ENCODE results near the gene GRIA1. TPM values are rescaled to one million over a fixed set of nuclear protein-coding genes. Genes with fewer than 3 reads are reported as not detected.
A peak's percentile ranks its signal among the peaks of the same experiment; 100 is the strongest.

The GRIA1 gene
- total RNA-seq, 1 donor from 2014 or later, result 0.55 TPM

DNA sequence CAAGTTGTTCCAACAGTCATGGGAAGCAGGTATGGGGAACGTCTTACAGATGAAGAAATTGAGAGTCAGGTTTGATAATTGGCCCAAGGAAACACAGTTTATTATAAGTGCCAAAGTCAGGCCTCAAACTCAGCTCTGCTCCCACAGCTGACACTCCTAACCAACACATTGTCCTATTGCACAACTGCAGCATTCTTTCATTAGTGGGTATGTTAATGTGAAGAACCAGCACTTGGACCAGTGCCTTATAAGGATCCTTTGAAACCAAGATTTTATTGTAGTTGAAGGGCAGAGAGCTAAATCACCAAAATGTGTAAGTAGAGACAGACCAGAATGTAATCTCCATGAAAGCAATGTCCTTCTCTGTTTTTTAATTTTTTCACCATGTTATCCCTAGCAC is 56.1 kb downstream of the GRIA1 start:
- no peak overlapping the region for H3K4me3 Mint-ChIP-seq (ENCODE audit: unreplicated experiment)
- no peak for DNase-seq (ENCODE audit: low spot score)

DNA sequence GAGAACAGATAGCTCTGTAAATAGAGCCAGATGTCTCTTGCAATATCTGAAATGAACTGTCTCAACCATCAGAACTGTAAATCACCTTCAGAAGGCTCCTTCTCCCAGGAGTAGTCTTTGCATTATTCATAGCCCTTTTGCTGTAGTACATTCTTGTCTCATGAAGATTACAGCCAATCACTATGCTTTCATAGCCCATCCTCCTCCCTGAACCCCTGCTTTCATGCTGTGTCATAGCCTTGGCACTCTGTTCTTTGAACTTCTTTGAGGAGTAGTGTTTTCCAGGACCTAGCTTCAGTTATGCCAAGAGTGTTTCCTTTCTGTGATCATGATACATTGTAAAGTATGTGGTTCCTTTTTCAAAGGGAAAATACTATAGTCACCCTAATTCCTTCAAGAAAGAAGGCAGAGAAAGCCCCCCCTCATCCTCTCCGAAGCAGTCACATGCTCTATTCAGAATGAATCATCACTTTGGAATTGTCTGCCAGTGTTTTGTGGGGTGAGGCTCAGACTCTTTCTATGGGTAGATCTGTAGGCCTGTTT is 61.1 kb downstream of the GRIA1 start:
- peaks cover 31% of the 10 kb centered on the region for H3K4me1 Mint-ChIP-seq (ENCODE audit: low read depth)

More for the DNA sequence above, 56.1 kb downstream of the GRIA1 start:
- H3K9me3 Mint-ChIP-seq (ENCODE audit: low read depth), result no peaks in the 10 kb centered on the region
- peaks cover 3% of the 10 kb centered on the region for H3K36me3 Mint-ChIP-seq (ENCODE audit: low read depth)
- H3K4me1 Mint-ChIP-seq (ENCODE audit: low read depth), result peaks cover 11% of the 10 kb centered on the region
- H3K27me3 Mint-ChIP-seq (ENCODE audit: low read depth), result no peaks in the 10 kb centered on the region
- TF ChIP-seq, protein P1, sequence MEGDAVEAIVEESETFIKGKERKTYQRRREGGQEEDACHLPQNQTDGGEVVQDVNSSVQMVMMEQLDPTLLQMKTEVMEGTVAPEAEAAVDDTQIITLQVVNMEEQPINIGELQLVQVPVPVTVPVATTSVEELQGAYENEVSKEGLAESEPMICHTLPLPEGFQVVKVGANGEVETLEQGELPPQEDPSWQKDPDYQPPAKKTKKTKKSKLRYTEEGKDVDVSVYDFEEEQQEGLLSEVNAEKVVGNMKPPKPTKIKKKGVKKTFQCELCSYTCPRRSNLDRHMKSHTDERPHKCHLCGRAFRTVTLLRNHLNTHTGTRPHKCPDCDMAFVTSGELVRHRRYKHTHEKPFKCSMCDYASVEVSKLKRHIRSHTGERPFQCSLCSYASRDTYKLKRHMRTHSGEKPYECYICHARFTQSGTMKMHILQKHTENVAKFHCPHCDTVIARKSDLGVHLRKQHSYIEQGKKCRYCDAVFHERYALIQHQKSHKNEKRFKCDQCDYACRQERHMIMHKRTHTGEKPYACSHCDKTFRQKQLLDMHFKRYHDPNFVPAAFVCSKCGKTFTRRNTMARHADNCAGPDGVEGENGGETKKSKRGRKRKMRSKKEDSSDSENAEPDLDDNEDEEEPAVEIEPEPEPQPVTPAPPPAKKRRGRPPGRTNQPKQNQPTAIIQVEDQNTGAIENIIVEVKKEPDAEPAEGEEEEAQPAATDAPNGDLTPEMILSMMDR (IDR thresholded peaks at IDR 0.05), result no peak
- H3K27ac Mint-ChIP-seq (ENCODE audit: unreplicated experiment), result no peak overlapping the region

DNA sequence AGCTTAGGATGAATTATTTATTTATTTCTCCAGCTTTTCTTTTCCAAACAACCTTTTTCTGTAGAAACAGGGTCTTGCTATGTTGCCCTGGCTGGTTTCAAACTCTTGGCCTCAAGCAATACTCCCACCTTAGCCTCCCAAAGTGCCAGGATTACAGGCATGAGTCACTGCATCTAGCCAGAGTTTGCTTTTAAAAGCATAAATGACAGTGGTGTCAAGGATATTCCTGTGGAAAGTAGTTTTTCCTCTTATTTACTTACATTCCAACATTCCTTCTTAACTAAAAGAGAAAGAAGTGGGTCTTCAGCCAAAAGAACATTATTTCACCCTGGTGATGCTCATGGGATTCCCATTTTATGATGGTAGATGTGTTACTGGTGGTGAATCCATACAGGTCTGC is 62.4 kb downstream of the GRIA1 start:
- peak overlapping the region; percentile 63 for H3K27ac Mint-ChIP-seq (ENCODE audit: unreplicated experiment)
- TF ChIP-seq, protein P1 (IDR thresholded peaks at IDR 0.05), result no peak
- DNase-seq (ENCODE audit: low spot score), result no peak
- H3K9me3 Mint-ChIP-seq (ENCODE audit: low read depth), result no peaks in the 10 kb centered on the region
- no peaks in the 10 kb centered on the region for H3K27me3 Mint-ChIP-seq (ENCODE audit: low read depth)
- no peak overlapping the region for H3K4me3 Mint-ChIP-seq (ENCODE audit: unreplicated experiment)
- no peaks in the 10 kb centered on the region for H3K36me3 Mint-ChIP-seq (ENCODE audit: low read depth)
- H3K4me1 Mint-ChIP-seq (ENCODE audit: low read depth), result peaks cover 31% of the 10 kb centered on the region

More for the DNA sequence above, 61.1 kb downstream of the GRIA1 start:
- TF ChIP-seq, protein P1 (IDR thresholded peaks at IDR 0.05), result no peak
- H3K9me3 Mint-ChIP-seq (ENCODE audit: low read depth), result no peaks in the 10 kb centered on the region
- H3K27ac Mint-ChIP-seq (ENCODE audit: unreplicated experiment), result peak overlapping the region; percentile 75
- no peaks in the 10 kb centered on the region for H3K27me3 Mint-ChIP-seq (ENCODE audit: low read depth)
- H3K36me3 Mint-ChIP-seq (ENCODE audit: low read depth), result no peaks in the 10 kb centered on the region
- H3K4me3 Mint-ChIP-seq (ENCODE audit: unreplicated experiment), result no peak overlapping the region
- no peak for DNase-seq (ENCODE audit: low spot score)

DNA sequence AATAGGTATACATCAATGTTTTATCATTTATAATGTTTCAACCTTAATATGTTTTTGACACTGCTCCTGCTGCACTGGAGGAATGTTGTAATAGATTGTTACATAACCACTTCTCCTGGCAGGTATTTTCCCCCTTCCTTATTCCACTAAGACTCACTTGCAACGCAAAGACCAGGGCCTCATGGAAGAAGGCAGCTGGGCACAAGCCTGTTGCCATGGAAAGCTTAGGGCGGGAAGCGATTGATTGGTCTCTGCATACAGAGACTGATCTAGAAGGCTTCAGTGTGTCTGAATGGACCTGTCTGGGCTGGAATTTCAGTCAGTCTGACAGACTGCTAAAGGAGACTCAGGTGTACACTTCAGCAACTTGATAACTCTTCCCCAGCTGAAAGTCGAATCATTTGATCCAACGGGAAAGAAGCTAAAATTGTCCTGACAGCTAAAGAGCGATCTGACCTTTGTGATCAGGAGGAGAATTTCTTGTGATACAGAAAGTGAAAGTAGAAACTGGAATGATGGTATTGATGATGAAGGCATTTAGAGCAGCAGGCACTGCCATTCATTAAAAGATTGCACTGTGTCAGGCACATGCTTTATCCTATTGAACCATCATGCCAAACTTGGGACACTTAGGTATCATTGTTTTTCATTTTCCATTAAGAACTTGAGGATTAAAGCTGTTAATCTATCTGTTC is 65.1 kb downstream of the GRIA1 start:
- H3K27me3 Mint-ChIP-seq (ENCODE audit: low read depth), result no peaks in the 10 kb centered on the region
- peaks cover 35% of the 10 kb centered on the region for H3K4me1 Mint-ChIP-seq (ENCODE audit: low read depth)
- no peak overlapping the region for H3K27ac Mint-ChIP-seq (ENCODE audit: unreplicated experiment)
- no peaks in the 10 kb centered on the region for H3K36me3 Mint-ChIP-seq (ENCODE audit: low read depth)
- no peak for DNase-seq (ENCODE audit: low spot score)
- no peak overlapping the region for H3K4me3 Mint-ChIP-seq (ENCODE audit: unreplicated experiment)
- H3K9me3 Mint-ChIP-seq (ENCODE audit: low read depth), result no peaks in the 10 kb centered on the region
- TF ChIP-seq, protein P1 (IDR thresholded peaks at IDR 0.05), result no peak

DNA sequence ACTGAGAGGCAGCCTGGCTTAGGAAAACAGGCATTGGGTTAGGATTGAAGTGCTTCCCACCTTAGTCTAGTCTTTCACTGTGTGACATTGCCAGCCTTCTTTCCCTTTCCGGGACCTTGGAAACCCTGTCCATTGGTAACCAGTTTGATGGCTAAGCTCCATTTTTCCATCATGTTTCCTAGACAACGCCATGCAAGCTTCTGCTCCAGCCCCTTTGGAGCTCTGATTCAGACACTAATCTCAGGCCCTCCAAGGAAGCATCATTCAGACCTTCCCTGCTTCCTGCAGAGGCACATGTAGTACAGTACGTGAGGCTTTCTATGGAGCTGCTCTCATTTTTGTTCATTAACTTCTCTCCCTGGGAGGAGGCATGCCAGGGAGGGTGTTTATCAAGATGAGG is 68.5 kb downstream of the GRIA1 start:
- H3K36me3 Mint-ChIP-seq (ENCODE audit: low read depth), result no peaks in the 10 kb centered on the region
- no peaks in the 10 kb centered on the region for H3K27me3 Mint-ChIP-seq (ENCODE audit: low read depth)
- H3K9me3 Mint-ChIP-seq (ENCODE audit: low read depth), result no peaks in the 10 kb centered on the region
- DNase-seq (ENCODE audit: low spot score), result no peak
- TF ChIP-seq, protein P1 (IDR thresholded peaks at IDR 0.05), result no peak
- no peak overlapping the region for H3K27ac Mint-ChIP-seq (ENCODE audit: unreplicated experiment)
- H3K4me1 Mint-ChIP-seq (ENCODE audit: low read depth), result peaks cover 7% of the 10 kb centered on the region
- H3K4me3 Mint-ChIP-seq (ENCODE audit: unreplicated experiment), result no peak overlapping the region

Data from chondrocyte (in vitro differentiated cells).